Kidney (tissue), 14 donors: Measurements from ENCODE around the gene NOP53. TPM values are rescaled to one million over a fixed set of nuclear protein-coding genes. Genes with fewer than 3 reads are reported as not detected.
"Not testable (repeated sequence)": the region's sequence is repeated elsewhere in the genome, so short reads cannot be mapped to it uniquely, and the experiment has no call there.

Source experiments
- DNase-seq, 5 donors: peaks; one replicate each; pipeline ENCODE4 v3.0.0-alpha.2; 2013 to 2020
- FAIRE-seq: peaks from 2 replicates; lab custom pipeline; 2012; peaks lifted over from hg19 to GRCh38; lab: Jason Lieb, UNC
- H3K27ac ChIP-seq, 2 donors: one replicate each; pipeline ENCODE4 v1.7.0; 2013; ENCODE audit warnings: low read depth in 2 of 2, low read length in 2 of 2, inconsistent platforms in 1 of 2
- H3K27me3 ChIP-seq: one replicate; pipeline ENCODE4 v1.7.1; 2013; ENCODE audit warnings: low read length, inconsistent platforms; ENCODE audit not compliant: control insufficient read depth, insufficient read depth
- H3K36me3 ChIP-seq, 3 donors: one replicate each; pipeline versions ENCODE4 v1.7.0 to v1.7.1; 2013; ENCODE audit warnings: low read length in 3 of 3, control low read depth in 1 of 3, inconsistent platforms in 1 of 3; ENCODE audit not compliant: insufficient read depth in 3 of 3, control insufficient read depth in 2 of 3
- H3K4me1 ChIP-seq, 3 donors: one replicate each; pipeline versions ENCODE4 v1.7.0 to v1.7.1; 2013; ENCODE audit warnings: low read length in 3 of 3, inconsistent platforms in 1 of 3, low read depth in 1 of 3; ENCODE audit not compliant: control insufficient read depth in 2 of 3, insufficient read depth in 2 of 3
- H3K4me3 ChIP-seq, 3 donors: one replicate each; pipeline versions ENCODE4 v1.7.0 to v1.8.1; 2013; ENCODE audit warnings: low read length in 3 of 3, control low read depth in 1 of 3, inconsistent platforms in 1 of 3
- H3K9ac ChIP-seq, 3 donors: one replicate each; pipeline versions ENCODE4 v1.7.0 to v1.7.1; 2013; ENCODE audit warnings: low read length in 3 of 3, control low read depth in 1 of 3, inconsistent platforms in 1 of 3
- H3K9me3 ChIP-seq, 3 donors: one replicate each; pipeline versions ENCODE4 v1.7.0 to v1.7.1; 2013; ENCODE audit warnings: low read length in 3 of 3, control low read depth in 1 of 3, inconsistent platforms in 1 of 3; ENCODE audit not compliant: control insufficient read depth in 2 of 3, insufficient read depth in 1 of 3
- CTCF ChIP-seq: IDR thresholded peaks from 3 replicates; pipeline ENCODE4 v1.5.1; 2012; ENCODE audit warnings: mild to moderate bottlenecking, moderate library complexity, borderline replicate concordance; ENCODE audit not compliant: insufficient read depth; ENCODE audit errors: extremely low read depth
- intact Hi-C: fragments of 100-400 bp; cut with DNase I; formaldehyde crosslinking; loops from one replicate; pipeline ENCODE4 v1.11.1; 2022
- polyA plus RNA-seq: library from polyadenylated mRNA; stranded (reverse); fragments of 350-450 nt; fragmentation: Illumina TruSeq; extraction: RNeasy Lipid Tissue Mini Kit (QIAGEN cat#74804); gene quantifications from one replicate; pipeline ENCODE4 v1.2.3, GENCODE V29; 2014; ENCODE audit warnings: low read depth, low replicate concordance; ENCODE audit not compliant: insufficient read depth
- total RNA-seq: library from RNA; stranded (reverse); fragmentation: NEBNext Ultra II Directional; extraction: Animal tissue kit (Norgen Biotek cat#: 25700); gene quantifications from one replicate; pipeline ENCODE4 v1.2.1, GENCODE V29; 2021
- donor health status: control.
- donor health status: control.
- donor health status: control.
- donor health status: control.
- donor health status: control.
- donor health status: DM: yes; HTN: yes; CAD: no.
- donor health status: Normal renal cell carcinoma (clear cell type).

Gene NOP53
- total and polyA plus RNA-seq, 2 donors from 2014 or later = 258 to 305 TPM

GRCh38 chr19:47742634-47743033 lies 2.7 kb upstream of the NOP53 start:
- intact Hi-C loops = no loop called here
- peaks cover 0 to 5% (median 3%) of the 10 kb centered on the region in 3 donors for H3K36me3 ChIP-seq
- FAIRE-seq = no peak

GRCh38 chr19:47746129-47746528 lies 783 bp downstream of the NOP53 start:
- H3K27me3 ChIP-seq, intact Hi-C loops, DNase-seq, H3K27ac ChIP-seq, H3K9me3 ChIP-seq, FAIRE-seq: not testable (repeated sequence)
- peaks cover 3 to 32% (median 18%) of the 10 kb centered on the region in 3 donors for H3K36me3 ChIP-seq
- H3K4me3 ChIP-seq = peak overlapping the region; percentile 78 to 81 (median 80)
- H3K4me1 ChIP-seq = peaks cover 0 to 17% (median 8%) of the 10 kb centered on the region in 3 donors
- peak overlapping the region in 1 of 3 donors; percentile 55 for H3K9ac ChIP-seq

More at GRCh38 chr19:47742634-47743033, 2.7 kb upstream of the NOP53 start:
- Histone ChIP-seq H3K4me1 (peaks cover 0 to 17% (median 8%) of the 10 kb centered on the region in 3 donors), H3K9me3 (no peaks in the 10 kb centered on the region), H3K27ac (peak overlapping the region; percentile 95 to 96), H3K27me3 (no peaks in the 10 kb centered on the region), H3K4me3 (peak overlapping the region in 1 of 3 donors; percentile 71), H3K9ac (peak overlapping the region in 1 of 3 donors; percentile 81)
- DNase-seq = peak in 1 of 5 donors; percentile 82
- TF ChIP-seq CTCF = no peak

GRCh38 chr19:47749326-47749725 lies 4.0 kb downstream of the NOP53 start:
- no peak overlapping the region for H3K4me3 ChIP-seq
- no peak for FAIRE-seq
- no peaks in the 10 kb centered on the region for H3K27me3 ChIP-seq
- H3K9ac ChIP-seq = no peak overlapping the region
- intact Hi-C loops = no loop called here
- no peaks in the 10 kb centered on the region for H3K9me3 ChIP-seq
- peaks cover 0 to 4% (median 3%) of the 10 kb centered on the region in 3 donors for H3K4me1 ChIP-seq
- DNase-seq = no peak
- no peak for TF ChIP-seq CTCF
- no peak overlapping the region for H3K27ac ChIP-seq
- peaks cover 3 to 52% (median 37%) of the 10 kb centered on the region in 3 donors for H3K36me3 ChIP-seq

- no peaks in the 10 kb centered on the region for H3K27me3 ChIP-seq
- no peak overlapping the region for H3K4me3 ChIP-seq
- intact Hi-C loops = no loop called here
- no peak for FAIRE-seq
- H3K27ac ChIP-seq = no peak overlapping the region
- H3K36me3 ChIP-seq = peaks cover 3 to 55% (median 37%) of the 10 kb centered on the region in 3 donors
- DNase-seq = no peak
- H3K4me1 ChIP-seq = peaks cover 0 to 3% (median 0%) of the 10 kb centered on the region in 3 donors
- no peak for TF ChIP-seq CTCF
- H3K9ac ChIP-seq = no peak overlapping the region
- no peaks in the 10 kb centered on the region for H3K9me3 ChIP-seq
Observed at GRCh38 chr19:47750752-47751151, 5.4 kb downstream of the NOP53 start.
